ENCODE measurements around the gene OGFOD3.

Gene OGFOD3

GRCh38 chr17:82443465-82444283 lies 25.3 kb upstream of the OGFOD3 start:
- Histone ChIP-seq H3K27ac (no peak overlapping the region), H3K4me3 (ENCODE audit: low read depth, low read length) (no peak overlapping the region), H3K36me3 (replicated peaks) (peaks cover 8% of the 10 kb centered on the region), H3K27me3 (replicated peaks) (no peaks in the 10 kb centered on the region)
- no peak for TF ChIP-seq CTCF (IDR thresholded peaks at IDR 0.05; ENCODE audit: low read depth, low read length, missing control alignments)
- in situ Hi-C loops (cut with HindIII; ENCODE audit: low pct_ligation_motif_present, low sequenced_read_pairs) = no loop called here
- no peak for DNase-seq

DNA sequence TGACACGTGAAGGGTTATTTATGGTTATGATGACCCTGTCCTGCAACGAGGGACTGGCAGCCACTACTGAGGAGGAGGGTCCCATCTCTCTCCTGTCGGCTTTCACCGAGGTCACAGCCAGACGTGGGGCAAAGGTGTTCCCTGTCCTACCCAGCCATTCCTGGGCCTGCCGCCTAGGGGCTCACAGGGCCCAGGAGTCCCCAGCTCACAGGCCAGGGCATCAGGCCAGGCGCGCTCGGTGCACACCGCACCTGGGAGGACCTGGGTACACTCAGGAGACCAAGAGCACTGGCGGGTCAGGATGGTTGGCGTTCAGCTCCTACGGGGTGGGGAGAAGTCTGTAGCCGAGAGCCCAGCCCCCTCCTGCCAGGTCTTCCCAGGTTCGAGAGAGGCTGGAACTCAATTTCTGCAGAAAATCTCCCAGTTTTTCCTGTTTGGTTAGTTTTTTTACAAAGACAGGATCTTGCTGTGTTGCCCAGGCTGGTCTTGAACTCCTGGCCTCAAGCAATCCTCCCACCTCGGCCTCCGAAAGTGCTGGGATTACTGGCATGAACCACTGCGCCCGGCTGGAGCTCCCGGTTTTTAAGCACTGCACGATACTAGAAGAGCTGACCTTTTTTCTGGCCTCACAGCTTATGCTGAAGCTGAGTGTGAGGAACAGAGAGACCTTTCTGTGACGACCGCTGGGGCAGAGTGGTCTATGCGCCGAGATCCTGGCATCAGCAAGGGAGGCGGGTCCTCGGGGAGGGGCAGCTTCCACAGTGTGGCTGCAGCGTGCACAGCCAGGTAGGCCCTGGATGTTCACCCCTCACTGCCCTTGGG lies 24.5 kb upstream of the OGFOD3 start:
- no peak overlapping the region for H3K27ac ChIP-seq
- H3K4me3 ChIP-seq (ENCODE audit: low read depth, low read length) = no peak overlapping the region
- no peaks in the 10 kb centered on the region for H3K27me3 ChIP-seq (replicated peaks)
- in situ Hi-C loops (cut with HindIII; ENCODE audit: low pct_ligation_motif_present, low sequenced_read_pairs) = no loop called here
- H3K36me3 ChIP-seq (replicated peaks) = peaks cover 8% of the 10 kb centered on the region
- DNase-seq = no peak
- TF ChIP-seq CTCF (IDR thresholded peaks at IDR 0.05; ENCODE audit: low read depth, low read length, missing control alignments) = no peak

DNA sequence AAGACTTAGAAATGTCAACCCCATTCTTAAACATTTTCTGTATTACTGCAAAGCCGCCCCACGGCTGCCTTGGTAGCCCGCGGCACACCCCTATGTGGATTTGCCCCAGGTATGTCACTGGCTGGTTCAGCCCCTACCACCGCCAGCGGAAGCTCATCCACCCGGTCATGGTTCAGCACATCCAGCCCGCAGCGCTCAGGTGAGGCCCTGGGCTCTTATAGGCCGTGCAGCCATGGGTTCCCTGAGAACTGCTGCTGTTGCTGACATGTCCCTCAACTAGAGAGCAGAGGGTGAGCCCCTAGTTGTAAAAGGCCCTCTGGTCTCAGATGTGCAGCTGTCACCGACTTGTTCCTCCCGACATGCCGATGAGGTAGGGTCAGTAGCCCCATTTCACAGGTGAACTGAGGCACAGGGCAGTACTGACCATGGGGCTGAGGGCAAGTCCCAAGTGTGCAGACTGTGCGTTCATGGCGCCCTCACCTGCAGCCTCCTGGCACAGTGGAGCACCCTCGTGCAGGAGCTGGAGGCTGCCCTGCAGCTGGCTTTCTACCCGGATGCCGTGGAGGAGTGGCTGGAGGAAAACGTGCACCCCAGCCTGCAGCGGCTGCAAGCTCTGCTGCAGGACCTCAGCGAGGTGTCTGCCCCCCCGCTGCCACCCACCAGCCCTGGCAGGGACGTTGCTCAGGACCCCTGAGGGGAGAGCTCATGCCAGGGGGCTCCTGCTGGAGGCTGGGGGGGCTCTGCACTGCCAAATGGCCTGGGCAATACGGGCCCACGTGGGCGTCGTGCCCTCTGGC lies 23.5 kb upstream of the OGFOD3 start:
- TF ChIP-seq CTCF (IDR thresholded peaks at IDR 0.05; ENCODE audit: low read depth, low read length, missing control alignments) = no peak
- DNase-seq = no peak
- peaks cover 8% of the 10 kb centered on the region for H3K36me3 ChIP-seq (replicated peaks)
- H3K4me3 ChIP-seq (ENCODE audit: low read depth, low read length) = no peak overlapping the region
- H3K27me3 ChIP-seq (replicated peaks) = no peaks in the 10 kb centered on the region
- no peak overlapping the region for H3K27ac ChIP-seq
- in situ Hi-C loops (cut with HindIII; ENCODE audit: low pct_ligation_motif_present, low sequenced_read_pairs) = no loop called here

DNA sequence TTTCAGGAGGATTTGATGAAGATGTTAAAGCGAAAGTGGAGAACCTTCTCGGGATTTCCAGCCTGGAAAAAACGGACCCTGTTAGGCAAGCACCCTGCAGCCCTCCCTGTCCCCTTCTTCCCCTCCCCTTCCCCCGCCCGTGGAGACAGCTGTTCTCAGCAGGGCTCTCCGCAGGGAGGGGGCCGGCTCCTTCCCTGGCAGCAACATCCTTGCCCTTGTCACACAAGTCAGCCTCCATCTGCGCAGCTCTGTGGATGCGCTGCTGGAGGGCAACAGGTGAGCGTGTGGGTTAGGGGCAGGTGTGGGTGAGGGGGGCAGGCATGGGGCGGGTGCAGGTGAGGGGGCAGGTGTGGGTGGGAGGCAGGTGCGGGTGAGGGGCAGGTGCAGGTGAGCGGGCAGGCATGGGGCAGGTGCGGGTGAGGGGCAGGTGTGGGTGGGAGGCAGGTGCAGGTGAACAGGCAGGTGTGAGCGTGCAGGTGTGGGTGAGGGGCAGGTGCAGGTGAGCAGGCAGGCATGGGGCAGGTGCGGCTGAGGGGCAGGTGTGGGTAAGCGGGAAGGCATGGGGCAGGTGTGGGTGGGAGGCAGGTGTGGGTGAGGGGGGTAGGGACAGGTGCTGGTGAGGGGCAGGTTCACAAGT lies 22.7 kb upstream of the OGFOD3 start:
- Histone ChIP-seq H3K4me3 (ENCODE audit: low read depth, low read length) (no peak overlapping the region), H3K36me3 (replicated peaks) (peaks cover 8% of the 10 kb centered on the region), H3K27me3 (replicated peaks) (no peaks in the 10 kb centered on the region), H3K27ac (no peak overlapping the region)
- no peak for TF ChIP-seq CTCF (IDR thresholded peaks at IDR 0.05; ENCODE audit: low read depth, low read length, missing control alignments)
- in situ Hi-C loops (cut with HindIII; ENCODE audit: low pct_ligation_motif_present, low sequenced_read_pairs) = no loop called here
- no peak for DNase-seq

DNA sequence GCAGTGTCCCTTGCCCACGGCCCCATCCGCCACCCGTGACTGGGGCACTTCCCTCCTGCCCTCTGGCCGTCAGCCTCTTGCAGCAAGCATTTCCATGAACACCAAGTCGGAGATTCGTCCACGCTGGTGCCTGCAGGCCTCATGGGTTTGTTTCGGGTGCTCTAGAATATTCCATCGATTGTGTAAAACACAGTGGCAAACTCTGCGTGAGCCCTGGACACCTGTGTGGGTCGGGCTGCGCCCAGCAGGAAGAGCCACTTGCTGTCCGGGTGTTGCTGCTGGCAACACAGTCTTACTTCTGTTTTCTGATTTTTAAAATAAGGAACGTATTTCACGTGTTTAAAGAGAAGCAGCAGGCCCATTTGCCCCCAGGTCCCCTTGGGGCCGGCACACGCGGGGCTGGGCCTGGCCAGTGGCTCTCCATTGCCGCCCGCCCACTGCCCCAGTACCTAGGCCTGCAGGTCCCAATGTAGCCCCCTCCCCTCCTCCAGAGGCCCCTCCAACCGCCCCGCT lies 22.1 kb upstream of the OGFOD3 start:
- DNase-seq = no peak
- Histone ChIP-seq H3K27ac (no peak overlapping the region), H3K36me3 (replicated peaks) (peaks cover 8% of the 10 kb centered on the region), H3K4me3 (ENCODE audit: low read depth, low read length) (no peak overlapping the region), H3K27me3 (replicated peaks) (no peaks in the 10 kb centered on the region)
- TF ChIP-seq CTCF (IDR thresholded peaks at IDR 0.05; ENCODE audit: low read depth, low read length, missing control alignments) = no peak
- in situ Hi-C loops (cut with HindIII; ENCODE audit: low pct_ligation_motif_present, low sequenced_read_pairs) = no loop called here
